ENCODE results near the gene SUGT1.

DNA sequence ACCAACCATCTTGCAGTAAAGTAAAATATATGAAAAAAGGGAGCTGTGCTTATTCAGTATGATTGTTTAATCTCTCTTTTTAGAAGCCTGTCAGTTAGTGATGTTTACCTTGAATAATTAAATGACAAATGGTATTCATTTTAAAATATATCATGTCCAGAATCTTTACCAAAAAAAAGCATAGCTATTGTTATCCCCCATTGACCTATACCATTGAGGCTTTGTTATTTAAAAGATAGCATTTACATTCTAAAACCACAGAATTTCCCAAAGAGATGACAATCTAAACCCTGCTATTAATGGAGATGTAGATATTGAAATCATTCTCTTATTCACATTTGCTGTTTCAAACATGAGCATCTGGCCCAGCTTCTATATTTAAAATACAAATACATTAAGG is 84.8 kb downstream of the SUGT1 start:
- TF ChIP-seq, protein P1, sequence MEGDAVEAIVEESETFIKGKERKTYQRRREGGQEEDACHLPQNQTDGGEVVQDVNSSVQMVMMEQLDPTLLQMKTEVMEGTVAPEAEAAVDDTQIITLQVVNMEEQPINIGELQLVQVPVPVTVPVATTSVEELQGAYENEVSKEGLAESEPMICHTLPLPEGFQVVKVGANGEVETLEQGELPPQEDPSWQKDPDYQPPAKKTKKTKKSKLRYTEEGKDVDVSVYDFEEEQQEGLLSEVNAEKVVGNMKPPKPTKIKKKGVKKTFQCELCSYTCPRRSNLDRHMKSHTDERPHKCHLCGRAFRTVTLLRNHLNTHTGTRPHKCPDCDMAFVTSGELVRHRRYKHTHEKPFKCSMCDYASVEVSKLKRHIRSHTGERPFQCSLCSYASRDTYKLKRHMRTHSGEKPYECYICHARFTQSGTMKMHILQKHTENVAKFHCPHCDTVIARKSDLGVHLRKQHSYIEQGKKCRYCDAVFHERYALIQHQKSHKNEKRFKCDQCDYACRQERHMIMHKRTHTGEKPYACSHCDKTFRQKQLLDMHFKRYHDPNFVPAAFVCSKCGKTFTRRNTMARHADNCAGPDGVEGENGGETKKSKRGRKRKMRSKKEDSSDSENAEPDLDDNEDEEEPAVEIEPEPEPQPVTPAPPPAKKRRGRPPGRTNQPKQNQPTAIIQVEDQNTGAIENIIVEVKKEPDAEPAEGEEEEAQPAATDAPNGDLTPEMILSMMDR (IDR thresholded peaks at IDR 0.05; ENCODE audit: extremely low read depth in 1 of 2, insufficient read depth in 1 of 2, low read depth in 1 of 2, low read length in 2 of 2) = no peak
- no peak for TF ChIP-seq POLR2AphosphoS5 (IDR thresholded peaks at IDR 0.05; ENCODE audit: insufficient read depth, low read depth, low read length)
- TF ChIP-seq POLR2A (IDR thresholded peaks at IDR 0.05; ENCODE audit: low read depth, low read length) = no peak
- no peak for TF ChIP-seq GATA2 (IDR thresholded peaks at IDR 0.05; ENCODE audit: insufficient read depth, insufficient read length, low read depth, low read length)

Measured in endothelial cell of umbilical vein (primary cell).